HEK293 (cell line): ENCODE data around the gene PTPRCAP.

Experiments
- BCL11A ChIP-seq: fragments of 450-650 bp; formaldehyde crosslinking; IDR thresholded peaks from 2 replicates; pipeline ENCODE4 v1.5.1; 2016; ENCODE audit warnings: low read depth, missing biosample characterization, missing genetic modification characterization
- GLI4 ChIP-seq: fragments of 450-650 bp; formaldehyde crosslinking; IDR thresholded peaks from 2 replicates; pipeline ENCODE4 v1.5.1; 2016; ENCODE audit warnings: missing biosample characterization, missing genetic modification characterization
- GLIS1 ChIP-seq: fragments of 450-650 bp; formaldehyde crosslinking; IDR thresholded peaks from 2 replicates; pipeline ENCODE4 v1.5.1; 2016; ENCODE audit warnings: missing biosample characterization, missing genetic modification characterization
- MEIS1 ChIP-seq: sonication (generic); formaldehyde crosslinking; IDR thresholded peaks from 2 replicates; pipeline ENCODE4 v1.8.1; 2022; ENCODE audit warnings: missing genetic modification reagents, mild to moderate bottlenecking, borderline replicate concordance
- SCRT2 ChIP-seq: fragments of 450-650 bp; formaldehyde crosslinking; IDR thresholded peaks from 2 replicates; pipeline ENCODE4 v1.5.1; 2016; ENCODE audit warnings: missing biosample characterization, missing genetic modification characterization
- TRIM28 ChIP-seq: IDR thresholded peaks from 2 replicates; pipeline ENCODE4 v1.6.1; 2011; ENCODE audit warnings: low read length, control low read depth, borderline replicate concordance
- WT1 ChIP-seq: fragments of 450-650 bp; formaldehyde crosslinking; IDR thresholded peaks from 2 replicates; pipeline ENCODE4 v1.5.1; 2016; ENCODE audit warnings: missing biosample characterization, missing genetic modification characterization
- ZBTB11 ChIP-seq: fragments of 450-650 bp; formaldehyde crosslinking; conservative IDR thresholded peaks from 2 replicates; pipeline ENCODE4 v1.5.1; 2016; ENCODE audit warnings: low read depth, missing biosample characterization, missing genetic modification characterization
- ZBTB48 ChIP-seq: fragments of 450-650 bp; formaldehyde crosslinking; IDR thresholded peaks from 2 replicates; pipeline ENCODE4 v1.5.1; 2016; ENCODE audit warnings: missing biosample characterization, missing genetic modification characterization
- ZBTB8A ChIP-seq: fragments of 450-650 bp; formaldehyde crosslinking; IDR thresholded peaks from 2 replicates; pipeline ENCODE4 v1.5.1; 2016; ENCODE audit warnings: missing biosample characterization, missing genetic modification characterization
- ZFP37 ChIP-seq: fragments of 450-650 bp; formaldehyde crosslinking; IDR thresholded peaks from 2 replicates; pipeline ENCODE4 v1.5.1; 2016; ENCODE audit warnings: missing biosample characterization, missing genetic modification characterization
- ZFP41 ChIP-seq: fragments of 450-650 bp; formaldehyde crosslinking; IDR thresholded peaks from 2 replicates; pipeline ENCODE4 v1.5.1; 2016; ENCODE audit warnings: missing biosample characterization, missing genetic modification characterization, borderline replicate concordance
- ZIC2 ChIP-seq: fragments of 450-650 bp; formaldehyde crosslinking; IDR thresholded peaks from 2 replicates; pipeline ENCODE4 v1.5.1; 2016; ENCODE audit warnings: missing biosample characterization, missing genetic modification characterization
- ZNF10 ChIP-seq: fragments of 450-650 bp; formaldehyde crosslinking; IDR thresholded peaks from 2 replicates; pipeline ENCODE4 v1.5.1; 2017; ENCODE audit warnings: missing biosample characterization, missing genetic modification characterization
- ZNF133 ChIP-seq: fragments of 450-650 bp; formaldehyde crosslinking; IDR thresholded peaks from 2 replicates; pipeline ENCODE4 v1.5.1; 2016; ENCODE audit warnings: missing biosample characterization, missing genetic modification characterization
- ZNF140 ChIP-seq: fragments of 450-650 bp; formaldehyde crosslinking; IDR thresholded peaks from 2 replicates; pipeline ENCODE4 v1.5.1; 2016; ENCODE audit warnings: missing biosample characterization, missing genetic modification characterization
- ZNF155 ChIP-seq: fragments of 450-650 bp; formaldehyde crosslinking; IDR thresholded peaks from 2 replicates; pipeline ENCODE4 v1.5.1; 2016; ENCODE audit warnings: missing biosample characterization, missing genetic modification characterization
- ZNF174 ChIP-seq: fragments of 450-650 bp; formaldehyde crosslinking; IDR thresholded peaks from 2 replicates; pipeline ENCODE4 v1.5.0; 2017; ENCODE audit warnings: missing biosample characterization, mild to moderate bottlenecking, missing genetic modification characterization
- ZNF18 ChIP-seq: fragments of 450-650 bp; formaldehyde crosslinking; IDR thresholded peaks from 2 replicates; pipeline ENCODE4 v1.5.1; 2016; ENCODE audit warnings: missing biosample characterization, missing genetic modification characterization
- ZNF221 ChIP-seq: fragments of 450-650 bp; formaldehyde crosslinking; IDR thresholded peaks from 2 replicates; pipeline ENCODE4 v1.5.1; 2017; ENCODE audit warnings: missing biosample characterization, missing genetic modification characterization, borderline replicate concordance
- ZNF266 ChIP-seq: fragments of 450-650 bp; formaldehyde crosslinking; IDR thresholded peaks from 2 replicates; pipeline ENCODE4 v1.5.1; 2016; ENCODE audit warnings: missing biosample characterization, missing genetic modification characterization, low read depth
- ZNF426 ChIP-seq: fragments of 450-650 bp; formaldehyde crosslinking; IDR thresholded peaks from 2 replicates; pipeline ENCODE4 v1.5.1; 2017; ENCODE audit warnings: missing biosample characterization, missing genetic modification characterization, mild to moderate bottlenecking, inconsistent platforms, moderate library complexity
- ZNF473 ChIP-seq: fragments of 450-650 bp; formaldehyde crosslinking; IDR thresholded peaks from 2 replicates; pipeline ENCODE4 v1.5.1; 2017; ENCODE audit warnings: missing biosample characterization, missing genetic modification characterization
- ZNF501 ChIP-seq: fragments of 450-650 bp; formaldehyde crosslinking; IDR thresholded peaks from 2 replicates; pipeline ENCODE4 v1.5.1; 2016; ENCODE audit warnings: missing biosample characterization, missing genetic modification characterization
- ZNF518A ChIP-seq: fragments of 450-650 bp; formaldehyde crosslinking; conservative IDR thresholded peaks from 2 replicates; pipeline ENCODE4 v1.5.1; 2016; ENCODE audit warnings: low read depth, missing biosample characterization, missing genetic modification characterization
- ZNF544 ChIP-seq: fragments of 450-650 bp; formaldehyde crosslinking; IDR thresholded peaks from 2 replicates; pipeline ENCODE4 v1.5.0; 2017; ENCODE audit warnings: missing biosample characterization, missing genetic modification characterization
- ZNF571 ChIP-seq: fragments of 450-650 bp; formaldehyde crosslinking; IDR thresholded peaks from 2 replicates; pipeline ENCODE4 v1.5.0; 2017; ENCODE audit warnings: missing biosample characterization, missing genetic modification characterization
- ZNF621 ChIP-seq: fragments of 450-650 bp; formaldehyde crosslinking; IDR thresholded peaks from 2 replicates; pipeline ENCODE4 v1.5.1; 2017; ENCODE audit warnings: missing biosample characterization, missing genetic modification characterization
- ZNF660 ChIP-seq: fragments of 450-650 bp; IDR thresholded peaks from 2 replicates; pipeline ENCODE4 v1.5.1; 2018; ENCODE audit warnings: missing biosample characterization, mild to moderate bottlenecking, missing genetic modification characterization
- ZNF707 ChIP-seq: fragments of 450-650 bp; formaldehyde crosslinking; IDR thresholded peaks from 2 replicates; pipeline ENCODE4 v1.5.1; 2016; ENCODE audit warnings: missing biosample characterization, missing genetic modification characterization
- ZNF776 ChIP-seq: fragments of 450-650 bp; formaldehyde crosslinking; IDR thresholded peaks from 2 replicates; pipeline ENCODE4 v1.5.0; 2017; ENCODE audit warnings: missing biosample characterization, missing genetic modification characterization, borderline replicate concordance
- ZNF785 ChIP-seq: fragments of 450-650 bp; formaldehyde crosslinking; IDR thresholded peaks from 2 replicates; pipeline ENCODE4 v1.5.1; 2016; ENCODE audit warnings: missing biosample characterization, missing genetic modification characterization

Gene PTPRCAP

GRCh38 chr11:67428052-67429001 is 9.2 kb downstream of the PTPRCAP start, which contains the start of gene RPS6KB2 (continued):
- TF ChIP-seq ZBTB11 (peak; percentile 50; the same call in 1 of the 2 replicates), ZNF571 (no peak), ZNF155 (tag by site-specific recombination) (no peak), ZNF18 (tag by site-specific recombination) (no peak), ZNF426 (tag by site-specific recombination) (no peak), MEIS1 (CRISPR knock-in tag) (no peak), ZFP37 (tag by site-specific recombination) (no peak), TRIM28 (no peak), ZNF473 (no peak), ZBTB8A (0 out of 2 replicates have a peak, but pooled peaks have one; percentile 17), ZNF10 (tag by site-specific recombination) (no peak), ZNF785 (tag by site-specific recombination) (no peak), ZNF266 (no peak), ZFP41 (tag by site-specific recombination) (no peak), ZNF544 (no peak), ZBTB48 (tag by site-specific recombination) (no peak), ZNF707 (tag by site-specific recombination) (no peak), ZIC2 (tag by site-specific recombination) (0 out of 2 replicates have a peak, but pooled peaks have one; percentile 18), ZNF776 (tag by site-specific recombination) (no peak), SCRT2 (tag by site-specific recombination) (no peak), ZNF140 (tag by site-specific recombination) (no peak), ZNF133 (tag by site-specific recombination) (no peak), ZNF501 (tag by site-specific recombination) (peak; percentile 59; the same call in 1 of the 2 replicates), ZNF518A (tag by site-specific recombination) (no peak), ZNF174 (tag by site-specific recombination) (no peak), BCL11A (no peak), WT1 (tag by site-specific recombination) (0 out of 2 replicates have a peak, but pooled peaks have one; percentile 27), GLIS1 (tag by site-specific recombination) (no peak), ZNF660 (tag by site-specific recombination) (no peak), GLI4 (tag by site-specific recombination) (no peak), ZNF621 (no peak), ZNF221 (tag by site-specific recombination) (no peak)
